Measurements from ENCODE around the gene TRPM4. TPM values are rescaled to one million over a fixed set of nuclear protein-coding genes. Genes with fewer than 3 reads are reported as not detected.

Gene TRPM4
- total RNA-seq, 2 experiments from 2014 or later: 0.14 TPM; not detected in 1

DNA sequence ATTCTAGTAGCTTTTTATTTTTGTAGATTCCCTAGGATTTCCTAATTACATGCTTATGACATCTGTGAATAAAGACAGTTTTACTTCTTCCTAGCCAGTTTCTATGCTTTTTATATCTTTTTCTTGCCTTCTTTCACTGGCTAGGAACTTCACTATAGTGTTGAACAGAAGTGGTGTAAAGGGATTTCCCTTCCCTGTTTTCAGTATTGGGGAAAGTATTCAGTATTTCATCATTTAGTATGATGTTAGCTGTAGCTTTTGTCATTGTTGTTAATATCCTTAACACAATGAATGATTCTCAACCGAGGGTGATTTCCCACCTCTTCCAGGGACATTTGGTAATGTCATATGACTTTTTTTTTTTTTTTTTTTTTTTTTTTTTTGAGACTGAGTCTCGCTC, 90.1 kb downstream of the TRPM4 start:
- Mint-ChIP-seq H3K9me3 (ENCODE audit: low read depth) (no peaks in the 10 kb centered on the region), H3K4me3 (no peak overlapping the region), H3K27ac (no peak overlapping the region), H3K4me1 (no peaks in the 10 kb centered on the region), H3K27me3 (peaks cover 20% of the 10 kb centered on the region), H3K36me3 (no peaks in the 10 kb centered on the region)
- CTCF ChIA-PET: no interaction called here
- no peak for ATAC-seq
- no peak for DNase-seq

- Mint-ChIP-seq H3K9me3 (ENCODE audit: low read depth) (no peaks in the 10 kb centered on the region), H3K27ac (no peak overlapping the region), H3K4me3 (no peak overlapping the region), H3K27me3 (peaks cover 25% of the 10 kb centered on the region), H3K4me1 (no peaks in the 10 kb centered on the region), H3K36me3 (no peaks in the 10 kb centered on the region)
- CTCF ChIA-PET: interaction anchor here (1.3 to 1.4 kb wide), 2 partner anchors 51 to 56 kb away, joined by 3 read pairs; no protein-coding TSS in a partner anchor
- DNase-seq (no peak), ATAC-seq (no peak)
Observed at GRCh38 chr19:49249933-49250332, 92.3 kb downstream of the TRPM4 start.

- Mint-ChIP-seq H3K9me3 (ENCODE audit: low read depth) (peaks cover 11% of the 10 kb centered on the region), H3K36me3 (peaks cover 6% of the 10 kb centered on the region), H3K4me1 (no peaks in the 10 kb centered on the region), H3K4me3 (no peak overlapping the region), H3K27me3 (peaks cover 29% of the 10 kb centered on the region), H3K27ac (no peak overlapping the region)
- DNase-seq (no peak), ATAC-seq (no peak)
- CTCF ChIA-PET: interaction anchor here (0.8 kb wide), 1 partner anchor 45 kb away, joined by 4 read pairs; no protein-coding TSS in a partner anchor
Observed at GRCh38 chr19:49255674-49256073, 98.1 kb downstream of the TRPM4 start.

DNA sequence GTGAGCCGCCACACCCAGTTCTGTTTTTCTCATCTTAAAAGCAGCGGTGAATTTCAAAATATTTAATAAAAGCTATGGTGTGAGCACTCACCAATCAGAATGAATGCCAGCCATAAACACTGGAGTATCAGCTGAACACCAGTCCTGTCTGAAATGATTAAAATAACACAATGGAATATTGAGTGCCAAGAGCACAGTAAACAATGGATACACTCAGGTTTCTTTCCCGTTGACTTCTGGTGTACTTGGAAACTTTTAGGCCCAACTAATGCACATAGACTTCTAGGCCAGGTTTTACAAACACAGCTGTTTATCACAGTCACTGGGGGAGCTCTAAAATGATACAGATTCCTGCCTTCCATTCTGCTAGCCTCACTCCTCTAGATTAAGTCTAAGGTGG, 99.1 kb downstream of the TRPM4 start:
- no peak for ATAC-seq
- Mint-ChIP-seq H3K4me1 (no peaks in the 10 kb centered on the region), H3K27me3 (peaks cover 30% of the 10 kb centered on the region), H3K36me3 (peaks cover 6% of the 10 kb centered on the region), H3K9me3 (ENCODE audit: low read depth) (peaks cover 11% of the 10 kb centered on the region), H3K4me3 (no peak overlapping the region), H3K27ac (no peak overlapping the region)
- DNase-seq: no peak
- CTCF ChIA-PET: interaction anchor here (2.4 kb wide), 1 partner anchor 31 kb away, joined by 10 read pairs; no protein-coding TSS in a partner anchor

Other genes with a start within 250 kb of the TRPM4 start
- gene DHDH, start 224.1 kb upstream of the TRPM4 start, total RNA-seq: 1 to 10 TPM in 1 of 2 experiments, under 1 TPM in 1; 0.96 to 1.1 TPM
- 100 to 1,000 TPM; 359 to 377 TPM for gene BAX, start 202.9 kb upstream of the TRPM4 start, total RNA-seq
- gene FTL, start 192.5 kb upstream of the TRPM4 start, total RNA-seq: 1,000 to 10,000 TPM; 1,380 to 1,403 TPM
- gene GYS1, start 164.5 kb upstream of the TRPM4 start, total RNA-seq: 10 to 100 TPM; 44.0 to 65.5 TPM
- gene RUVBL2, start 163.9 kb upstream of the TRPM4 start, total RNA-seq: 100 to 1,000 TPM; 124 to 125 TPM
- gene LHB, start 140.7 kb upstream of the TRPM4 start, total RNA-seq: not detected
- gene CGB3, start 133.5 kb upstream of the TRPM4 start, total RNA-seq: not detected
- gene CGB2, start 125.9 kb upstream of the TRPM4 start, total RNA-seq: not detected
- gene CGB1, start 120.9 kb upstream of the TRPM4 start, total RNA-seq: not detected
- not detected for gene CGB5, start 113.9 kb upstream of the TRPM4 start, total RNA-seq
- not detected for gene CGB8, start 108.7 kb upstream of the TRPM4 start, total RNA-seq
- gene CGB7, start 100.0 kb upstream of the TRPM4 start, total RNA-seq: not detected
- not detected for gene NTF4, start 93.0 kb upstream of the TRPM4 start, total RNA-seq
- gene KCNA7, start 85.1 kb upstream of the TRPM4 start, total RNA-seq: not detected
- gene SNRNP70, start 72.3 kb upstream of the TRPM4 start, total RNA-seq: 100 to 1,000 TPM; 222 to 224 TPM
- 1 to 10 TPM; 3.3 to 5.7 TPM for gene LIN7B, start 43.4 kb upstream of the TRPM4 start, total RNA-seq
- 1 to 10 TPM; 1.6 to 1.8 TPM for gene C19orf73, start 38.6 kb upstream of the TRPM4 start, total RNA-seq
- 1 to 10 TPM; 1.7 to 3.6 TPM for gene PPFIA3, start 38.2 kb upstream of the TRPM4 start, total RNA-seq
- not detected for gene HRC, start 2.4 kb upstream of the TRPM4 start, total RNA-seq
- gene SLC6A16, start 167.4 kb downstream of the TRPM4 start, total RNA-seq: 1 to 10 TPM; 2.5 to 2.7 TPM
- 100 to 1,000 TPM; 126 to 177 TPM for gene CD37, start 177.6 kb downstream of the TRPM4 start, total RNA-seq
- gene TEAD2, start 204.6 kb downstream of the TRPM4 start, total RNA-seq: not detected
- not detected for gene DKKL1, start 206.1 kb downstream of the TRPM4 start, total RNA-seq
- gene KASH5, start 230.5 kb downstream of the TRPM4 start, total RNA-seq: under 1 TPM in 1 of 2 experiments, not detected in 1; 0.64 TPM